SK-N-SH (cell line): ENCODE measurements around the gene KANSL3. TPM values are rescaled to one million over a fixed set of nuclear protein-coding genes. Genes with fewer than 3 reads are reported as not detected.

Experiments used
- CTCF ChIA-PET: fragments of 300-600, 350-600 bp; formaldehyde crosslinking; extraction: SDS; loops from one replicate; lab custom pipeline; 2021; lab: Yijun Ruan, JAX
- POLR2A ChIA-PET: fragments of 350-600 bp; sonication (Branson Sonifier 250); formaldehyde crosslinking; extraction: SDS; loops from one replicate; lab custom pipeline; 2020; ENCODE audit warnings: antibody characterized with exemption, inconsistent platforms; lab: Yijun Ruan, JAX
- DNase-seq: peaks from one replicate; pipeline ENCODE4 v3.0.0; 2012
- H2AFZ ChIP-seq: fragments of 200-600 bp; sonication (generic); 2 replicates; pipeline ENCODE4 v1.8.1; 2016; ENCODE audit warnings: antibody characterized with exemption, mild to moderate bottlenecking, low read depth
- H3F3A ChIP-seq: fragments of 200-600 bp; sonication (generic); replicated peaks from 2 replicates; pipeline ENCODE3; 2016; ENCODE audit warnings: antibody characterized with exemption, mild to moderate bottlenecking; ENCODE audit not compliant: insufficient read depth
- H3K27ac ChIP-seq, 2 experiments: fragments of 200-500 bp in 1 of 2; fragments of 200-600 bp in 1 of 2; sonication (Bioruptor generic) in 1 of 2; sonication (generic), shearing (Covaris generic) in 1 of 2; 2 replicates each; pipeline versions ENCODE4 v1.5.1 to v1.6.1; 2014 to 2016; ENCODE audit warnings: low read depth in 2 of 2, inconsistent platforms in 1 of 2, low read length in 1 of 2, mild to moderate bottlenecking in 1 of 2, mixed read lengths in 1 of 2
- H3K27me3 ChIP-seq: fragments of 200-600 bp; sonication (generic), shearing (Covaris generic); 2 replicates; pipeline ENCODE4 v1.6.1; 2016; ENCODE audit warnings: mixed run types; ENCODE audit not compliant: insufficient read depth
- H3K36me3 ChIP-seq, 2 experiments: fragments of 200-500 bp in 1 of 2; fragments of 200-600 bp in 1 of 2; sonication (Bioruptor generic) in 1 of 2; sonication (generic) in 1 of 2; replicated peaks in 1 of 2; 2 replicates each; pipeline versions ENCODE3 to v1.5.1; 2014 to 2016; ENCODE audit warnings: low read length in 1 of 2, mild to moderate bottlenecking in 1 of 2; ENCODE audit not compliant: insufficient read depth in 2 of 2, control insufficient read depth in 1 of 2
- H3K4me1 ChIP-seq, 2 experiments: fragments of 200-500 bp in 1 of 2; fragments of 200-600 bp in 1 of 2; sonication (Bioruptor generic) in 1 of 2; sonication (generic), shearing (Covaris generic) in 1 of 2; 2 replicates each; pipeline versions ENCODE4 v1.5.1 to v1.6.1; 2014 to 2016; ENCODE audit warnings: low read depth in 1 of 2, low read length in 1 of 2, mixed run types in 1 of 2; ENCODE audit not compliant: insufficient read depth in 2 of 2, control insufficient read depth in 1 of 2
- H3K4me2 ChIP-seq: fragments of 200-600 bp; sonication (generic), shearing (Covaris generic); 2 replicates; pipeline ENCODE4 v1.6.1; 2017; ENCODE audit warnings: mixed run types
- H3K4me3 ChIP-seq, 2 experiments: fragments of 200-500 bp in 1 of 2; fragments of 200-600 bp in 1 of 2; sonication (Bioruptor generic) in 1 of 2; sonication (generic), shearing (Covaris generic) in 1 of 2; 2 replicates each; pipeline versions ENCODE4 v1.5.1 to v1.8.1; 2014 to 2016; ENCODE audit warnings: low read depth in 2 of 2, inconsistent platforms in 1 of 2, low read length in 1 of 2, mild to moderate bottlenecking in 1 of 2, mixed read lengths in 1 of 2, moderate library complexity in 1 of 2
- H3K79me2 ChIP-seq: fragments of 200-600 bp; sonication (generic); 2 replicates; pipeline ENCODE4 v1.8.1; 2017; ENCODE audit warnings: mild to moderate bottlenecking; ENCODE audit not compliant: insufficient read depth
- H3K9ac ChIP-seq: fragments of 200-600 bp; sonication (generic); 2 replicates; pipeline ENCODE4 v1.6.1; 2017; ENCODE audit warnings: mixed run types
- H3K9me2 ChIP-seq: fragments of 200-600 bp; sonication (generic); 2 replicates; pipeline ENCODE4 v1.6.1; 2017; ENCODE audit warnings: mixed run types
- H3K9me3 ChIP-seq: fragments of 200-600 bp; sonication (generic); 2 replicates; pipeline ENCODE4 v1.6.1; 2017; ENCODE audit warnings: mixed run types, mild to moderate bottlenecking, moderate library complexity
- H4K20me1 ChIP-seq: fragments of 200-600 bp; sonication (generic); 2 replicates; pipeline ENCODE4 v1.6.1; 2017; ENCODE audit warnings: mild to moderate bottlenecking, mixed run types; ENCODE audit not compliant: insufficient read depth
- CHD2 ChIP-seq: fragments of 150-350 bp; IDR thresholded peaks from 2 replicates; pipeline ENCODE4 v1.6.1; 2018; ENCODE audit warnings: low read length; ENCODE audit not compliant: partially characterized antibody
- CTCF ChIP-seq: fragments of 200-600 bp; sonication (generic); IDR thresholded peaks from 2 replicates; pipeline ENCODE4 v1.6.1; 2017; ENCODE audit warnings: antibody characterized with exemption, mild to moderate bottlenecking, moderate library complexity
- FOXJ3 ChIP-seq: sonication (generic); formaldehyde crosslinking; IDR thresholded peaks from 2 replicates; pipeline ENCODE4 v1.5.1; 2020; ENCODE audit warnings: mild to moderate bottlenecking, missing genetic modification reagents
- FOXM1 ChIP-seq: IDR thresholded peaks from 2 replicates; pipeline ENCODE4 v1.4.0; 2012; ENCODE audit warnings: low read depth, mild to moderate bottlenecking
- GATA2 ChIP-seq: sonication (generic); formaldehyde crosslinking; IDR thresholded peaks from 2 replicates; pipeline ENCODE4 v1.5.0; 2020; ENCODE audit warnings: mild to moderate bottlenecking, missing genetic modification reagents
- JUND ChIP-seq: IDR thresholded peaks from 2 replicates; pipeline ENCODE4 v1.4.0; 2012
- MEF2A ChIP-seq: IDR thresholded peaks from 2 replicates; pipeline ENCODE4 v1.4.0; 2012; ENCODE audit warnings: low read depth, borderline replicate concordance
- MXI1 ChIP-seq: IDR thresholded peaks from 2 replicates; pipeline ENCODE4 v1.6.1; 2012; ENCODE audit warnings: mild to moderate bottlenecking, low read depth, low read length, improper control_type of control experiment
- NRF1 ChIP-seq: IDR thresholded peaks from 2 replicates; pipeline ENCODE4 v1.6.1; 2012; ENCODE audit warnings: low read depth, mild to moderate bottlenecking, low read length
- PBX3 ChIP-seq: IDR thresholded peaks from 2 replicates; pipeline ENCODE4; 2012
- POLR2AphosphoS5 ChIP-seq: IDR thresholded peaks from 2 replicates; pipeline ENCODE4 v1.6.1; 2012; ENCODE audit warnings: low read depth, low read length
- RAD21 ChIP-seq: IDR thresholded peaks from 2 replicates; pipeline ENCODE4 v1.6.1; 2012; ENCODE audit warnings: mild to moderate bottlenecking, low read length
- RCOR1 ChIP-seq: fragments of 150-350 bp; IDR thresholded peaks from 2 replicates; pipeline ENCODE4 v1.6.1; 2017; ENCODE audit warnings: antibody characterized with exemption, low read length
- REST ChIP-seq: IDR thresholded peaks from 2 replicates; pipeline ENCODE4 v1.6.1; 2012; ENCODE audit warnings: mild to moderate bottlenecking, low read depth, low read length, moderate library complexity
- RXRA ChIP-seq: IDR thresholded peaks from 2 replicates; pipeline ENCODE4 v1.4.0; 2012; ENCODE audit warnings: low read depth, mild to moderate bottlenecking, borderline replicate concordance
- SMC3 ChIP-seq: IDR thresholded peaks from 2 replicates; pipeline ENCODE4 v1.6.1; 2012; ENCODE audit warnings: low read depth, low read length, improper control_type of control experiment
- TCF12 ChIP-seq: IDR thresholded peaks from 2 replicates; pipeline ENCODE4 v1.4.0; 2012
- TEAD4 ChIP-seq: IDR thresholded peaks from 2 replicates; pipeline ENCODE4 v1.4.0; 2012; ENCODE audit warnings: mild to moderate bottlenecking, borderline replicate concordance; ENCODE audit not compliant: insufficient read depth
- WGBS: methylation state at CpG from one replicate; pipeline ENCODE4 v1.1.6; 2017; ENCODE audit warnings: low lambda C conversion rate; 5-methylcytosine and 5-hydroxymethylcytosine counted together
- polyA plus RNA-seq, 3 experiments: library from polyadenylated mRNA; depleted of rRNA; stranded (reverse); fragments of >200 nt; gene quantifications; 2 replicates each; pipeline ENCODE4 v1.2.3, GENCODE V29; 2012

The KANSL3 gene
- polyA plus RNA-seq, 1 of the 3 experiments (the other 2 are of a cell fraction), result 10.7 TPM

- Histone ChIP-seq H3K4me2 (no peak overlapping the region), H3K27me3 (no peaks in the 10 kb centered on the region), H3K4me3 (no peak overlapping the region), H3K9me2 (no peaks in the 10 kb centered on the region), H3K27ac (no peak overlapping the region; a peak in 1 of 4 replicates), H3K79me2 (no peaks in the 10 kb centered on the region), H3F3A (no peaks in the 10 kb centered on the region), H3K36me3 (peaks cover 53 to 96% of the 10 kb centered on the region in 2 experiments), H3K9ac (no peak overlapping the region), H2AFZ (no peak overlapping the region), H4K20me1 (no peaks in the 10 kb centered on the region), H3K4me1 (peaks cover 0 to 3% of the 10 kb centered on the region in 2 experiments; a peak in 2 of 4 replicates), H3K9me3 (no peaks in the 10 kb centered on the region)
- POLR2A ChIA-PET, result no interaction called here
- TF ChIP-seq FOXM1 (no peak), PBX3 (no peak), CTCF (peak; percentile 37)
- no peak for DNase-seq
- CTCF ChIA-PET, result interaction anchor here (1.0 to 2.3 kb wide), 4 partner anchors 9 to 50 kb away, joined by 3 to 10 read pairs (median 4); no protein-coding TSS in a partner anchor
- 100% methylated on average over 2 of the region's 2 CpGs for WGBS
Measured at GRCh38 chr2:96604104-96604503, 34.0 kb downstream of the KANSL3 start.

- Histone ChIP-seq H3K4me1 (no peaks in the 10 kb centered on the region; a peak in 2 of 4 replicates), H3K27ac (no peak overlapping the region), H3K4me3 (no peak overlapping the region)
- no peak for DNase-seq
- TF ChIP-seq FOXJ3 (no peak), MXI1 (no peak), SMC3 (no peak), RXRA (no peak), RCOR1 (no peak), POLR2AphosphoS5 (no peak), REST (no peak), TCF12 (no peak), JUND (no peak), MEF2A (no peak), RAD21 (no peak), GATA2 (CRISPR knock-in tag) (no peak), CTCF (no peak; the same call in 1 of the 2 replicates), NRF1 (no peak), CHD2 (no peak), TEAD4 (no peak)
- TF ChIP-seq, all 33 proteins: peak for 0
- Histone ChIP-seq H3K36me3 (peaks cover 60 to 87% of the 10 kb centered on the region in 2 experiments), H3K27me3 (no peaks in the 10 kb centered on the region), H3F3A (no peaks in the 10 kb centered on the region), H3K9me3 (no peaks in the 10 kb centered on the region), H2AFZ (no peak overlapping the region), H3K4me2 (no peak overlapping the region), H3K9me2 (no peaks in the 10 kb centered on the region), H3K9ac (no peak overlapping the region), H4K20me1 (no peaks in the 10 kb centered on the region), H3K79me2 (no peaks in the 10 kb centered on the region)
- 100% methylated on average over 1 of the region's 2 CpGs for WGBS
- CTCF ChIA-PET, result no interaction called here
- POLR2A ChIA-PET, result no interaction called here
Measured at GRCh38 chr2:96602330-96602823, 35.7 kb downstream of the KANSL3 start.
